Measurements from ENCODE around the gene BRD3OS.
"Not testable (repeated sequence)": the region's sequence is repeated elsewhere in the genome, so short reads cannot be mapped to it uniquely, and the experiment has no call there.

The BRD3OS gene

GRCh38 chr9:134061688-134062371 is 36.5 kb downstream of the BRD3OS start:
- no peak for DNase-seq (ENCODE audit: extremely low read depth in 1 of 2, low read depth in 1 of 2)

GRCh38 chr9:134062461-134063087 is 37.3 kb downstream of the BRD3OS start:
- no peak for DNase-seq (ENCODE audit: extremely low read depth in 1 of 2, low read depth in 1 of 2)

- no peak for DNase-seq (ENCODE audit: extremely low read depth in 1 of 2, low read depth in 1 of 2)
Observed at GRCh38 chr9:134063088-134063570, 37.8 kb downstream of the BRD3OS start.

- DNase-seq (ENCODE audit: extremely low read depth in 1 of 2, low read depth in 1 of 2) = no peak
Observed at GRCh38 chr9:134063571-134064450, 38.5 kb downstream of the BRD3OS start.

GRCh38 chr9:134064711-134065110 is 39.4 kb downstream of the BRD3OS start:
- DNase-seq (ENCODE audit: extremely low read depth in 1 of 2, low read depth in 1 of 2) = no peak

GRCh38 chr9:134065612-134066419 is 40.5 kb downstream of the BRD3OS start:
- DNase-seq (ENCODE audit: extremely low read depth in 1 of 2, low read depth in 1 of 2) = peak; percentile 37 to 62

- DNase-seq (ENCODE audit: extremely low read depth in 1 of 2, low read depth in 1 of 2) = no peak
Observed at GRCh38 chr9:134066526-134066912, 41.2 kb downstream of the BRD3OS start.

GRCh38 chr9:134066913-134067851 is 41.9 kb downstream of the BRD3OS start:
- DNase-seq (ENCODE audit: extremely low read depth in 1 of 2, low read depth in 1 of 2) = peak in 1 of 2 donors; percentile 7

- DNase-seq (ENCODE audit: extremely low read depth in 1 of 2, low read depth in 1 of 2) = peak; percentile 58 to 66
Observed at GRCh38 chr9:134067904-134068743, 42.8 kb downstream of the BRD3OS start, which contains the start of gene BRD3. BRD3 (minus strand) TSS chr9:134068026; CDS start chr9:134053477, 14,549 bp downstream.

GRCh38 chr9:134068744-134069479 is 43.6 kb downstream of the BRD3OS start:
- no peak for DNase-seq (ENCODE audit: extremely low read depth in 1 of 2, low read depth in 1 of 2)

GRCh38 chr9:134069480-134070399 is 44.5 kb downstream of the BRD3OS start:
- no peak for DNase-seq (ENCODE audit: extremely low read depth in 1 of 2, low read depth in 1 of 2)

- DNase-seq (ENCODE audit: extremely low read depth in 1 of 2, low read depth in 1 of 2) = no peak
Observed at GRCh38 chr9:134071149-134071548, 45.9 kb downstream of the BRD3OS start.

GRCh38 chr9:134072683-134073082 is 47.4 kb downstream of the BRD3OS start:
- DNase-seq (ENCODE audit: extremely low read depth in 1 of 2, low read depth in 1 of 2) = not testable (repeated sequence)

- no peak for DNase-seq (ENCODE audit: extremely low read depth in 1 of 2, low read depth in 1 of 2)
Observed at GRCh38 chr9:134073500-134073899, 48.2 kb downstream of the BRD3OS start.

- not testable (repeated sequence) for DNase-seq (ENCODE audit: extremely low read depth in 1 of 2, low read depth in 1 of 2)
Observed at GRCh38 chr9:134075689-134076088, 50.4 kb downstream of the BRD3OS start.

GRCh38 chr9:134076644-134077043 is 51.4 kb downstream of the BRD3OS start:
- DNase-seq (ENCODE audit: extremely low read depth in 1 of 2, low read depth in 1 of 2) = no peak
